GM21528 (cell line): Measurements from ENCODE around the gene GYPC.
"Not testable (repeated sequence)": the region's sequence is repeated elsewhere in the genome, so short reads cannot be mapped to it uniquely, and the experiment has no call there.

Experiments
- ATAC-seq: cut with Tn5 transposase; IDR thresholded peaks from one replicate; pipeline ENCODE4 v1.9.1; 2021; ENCODE audit warnings: mild to moderate bottlenecking, moderate library complexity; ENCODE audit not compliant: unreplicated experiment, low FRiP score

Gene GYPC

DNA sequence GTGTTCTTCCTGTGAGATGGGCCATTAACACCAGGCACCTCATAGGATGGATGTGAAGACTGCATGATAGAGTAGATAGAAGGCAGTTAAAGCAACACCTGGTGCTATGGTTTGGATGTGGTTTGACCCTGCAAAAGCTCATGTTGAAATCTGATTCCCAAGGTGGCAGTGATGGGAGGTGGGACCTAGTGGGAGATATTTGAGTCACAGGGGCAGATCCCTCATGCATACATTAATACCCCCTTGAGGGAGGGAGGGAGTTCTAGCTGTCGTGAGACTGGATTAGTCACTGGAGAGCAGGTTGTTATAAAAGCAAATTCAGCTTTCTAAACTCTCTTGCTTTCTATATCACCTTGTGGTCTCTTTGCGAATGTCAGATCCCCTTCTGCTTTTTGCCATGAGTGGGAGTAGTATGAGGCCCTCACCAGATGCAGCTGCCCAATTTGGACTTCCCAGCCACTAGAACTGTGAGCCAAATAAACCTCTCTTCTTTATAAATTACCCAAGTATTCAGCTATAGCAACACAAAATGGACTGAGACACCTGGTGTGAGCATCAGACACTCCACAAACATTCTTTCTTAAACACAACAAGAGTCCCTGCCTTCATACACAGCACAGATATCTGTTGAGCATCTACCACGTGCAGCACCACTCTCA is 37.1 kb downstream of the GYPC start:
- not testable (repeated sequence) for ATAC-seq

GRCh38 chr2:126696644-126697520 is 40.9 kb downstream of the GYPC start:
- ATAC-seq = no peak

- ATAC-seq = no peak
Measured at GRCh38 chr2:126698376-126698775, 42.4 kb downstream of the GYPC start.

DNA sequence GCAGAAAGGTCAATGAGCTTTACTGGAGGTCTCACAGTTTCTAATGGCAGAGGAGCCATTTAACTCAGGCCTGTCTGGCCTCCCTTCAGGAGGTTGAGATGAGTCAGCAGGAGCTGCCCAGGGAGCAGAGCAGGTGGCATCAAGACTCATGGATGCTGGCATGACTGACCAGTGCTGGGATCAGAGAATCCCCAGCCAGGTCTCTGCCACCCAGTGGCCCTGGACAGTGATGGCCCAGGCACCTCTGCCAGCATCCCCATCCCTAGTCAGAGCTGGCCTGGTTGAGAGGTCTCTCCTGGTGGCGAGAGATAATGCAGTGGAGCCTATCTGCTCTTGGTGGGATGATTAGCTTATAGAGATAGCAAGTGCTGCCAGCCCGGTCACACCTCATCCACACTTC is 43.1 kb downstream of the GYPC start:
- no peak for ATAC-seq

- no peak for ATAC-seq
Measured at GRCh38 chr2:126699716-126700581, 44.0 kb downstream of the GYPC start.

DNA sequence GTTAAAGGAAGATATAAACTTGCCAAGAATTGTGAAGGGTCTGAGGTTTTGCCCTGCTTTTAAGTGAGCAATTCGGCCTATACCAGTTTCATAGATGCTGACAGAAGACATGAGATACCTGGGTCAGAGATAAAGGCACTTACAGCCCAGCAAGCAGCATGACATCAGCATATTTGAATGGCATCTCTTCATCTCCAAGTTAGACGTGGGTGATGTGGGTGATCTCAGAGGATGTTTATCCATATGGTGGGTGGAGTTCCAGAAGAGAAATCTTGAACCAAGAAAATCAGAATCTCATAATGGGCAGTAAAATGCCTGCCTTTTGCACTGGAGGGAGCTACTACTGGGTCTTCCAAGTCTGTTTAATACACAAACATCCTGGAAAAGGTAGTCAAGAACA is 44.7 kb downstream of the GYPC start:
- no peak for ATAC-seq

- ATAC-seq = no peak
Measured at GRCh38 chr2:126703311-126703710, 47.4 kb downstream of the GYPC start.

GRCh38 chr2:126704434-126705160 is 48.6 kb downstream of the GYPC start:
- ATAC-seq = no peak

DNA sequence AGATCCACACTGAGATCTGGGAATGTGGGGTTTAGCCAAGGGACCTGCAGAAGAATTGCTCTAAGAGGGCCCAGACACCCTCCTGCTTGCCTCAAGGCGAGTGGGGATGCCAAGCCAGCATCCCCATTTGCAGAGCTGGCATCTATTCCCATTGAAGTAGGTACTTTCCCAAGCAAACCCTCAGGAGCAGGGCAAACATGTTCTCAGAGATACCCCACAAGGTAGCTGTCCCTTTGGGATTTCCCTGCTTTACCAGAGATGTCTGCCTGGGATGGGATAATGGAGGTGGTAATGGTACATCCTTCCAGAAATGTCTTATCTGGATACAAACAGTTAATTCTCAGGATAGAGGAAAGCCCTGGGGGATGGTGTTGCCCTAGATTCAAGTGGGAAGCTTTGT is 51.2 kb downstream of the GYPC start:
- no peak for ATAC-seq

GRCh38 chr2:126707941-126708340 is 52.0 kb downstream of the GYPC start:
- no peak for ATAC-seq

GRCh38 chr2:126714191-126714965 is 58.4 kb downstream of the GYPC start:
- no peak for ATAC-seq

GRCh38 chr2:126715111-126715510 is 59.2 kb downstream of the GYPC start:
- no peak for ATAC-seq

GRCh38 chr2:126715576-126716406 is 59.8 kb downstream of the GYPC start:
- no peak for ATAC-seq

- ATAC-seq = not testable (repeated sequence)
Measured at GRCh38 chr2:126717277-126717676, 61.3 kb downstream of the GYPC start.

- ATAC-seq = no peak
Measured at GRCh38 chr2:126717928-126718327, 62.0 kb downstream of the GYPC start.

DNA sequence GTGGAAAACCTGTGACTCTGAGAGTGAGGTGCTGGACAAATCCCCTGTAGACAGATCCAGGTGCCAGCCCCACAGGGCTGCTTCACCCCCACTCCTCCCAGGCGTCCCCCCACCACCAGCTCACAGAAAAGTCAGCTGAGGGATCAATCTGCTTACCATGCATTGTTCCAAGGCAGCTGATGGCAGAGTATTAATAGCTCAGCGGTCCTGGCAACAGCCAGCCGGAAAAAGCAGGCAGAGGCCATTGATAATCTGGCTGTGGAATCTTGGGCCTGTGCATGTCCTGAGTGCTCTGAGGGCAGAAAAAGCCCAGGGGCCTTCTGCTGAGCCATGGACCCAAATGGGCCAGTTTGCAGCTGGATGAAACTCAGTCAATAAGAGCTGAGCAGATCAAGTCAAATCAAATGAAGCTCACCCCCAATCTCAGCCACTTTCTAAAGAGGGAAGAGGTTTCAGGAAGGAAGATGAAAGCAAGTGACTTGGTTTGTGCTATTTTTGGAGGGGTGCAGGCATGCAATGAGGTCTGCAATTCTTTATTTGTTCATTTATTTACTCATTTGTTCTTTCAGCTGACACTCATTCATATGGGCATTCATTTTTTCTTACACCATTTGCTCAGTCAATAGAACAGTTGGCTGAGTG is 63.4 kb downstream of the GYPC start:
- no peak for ATAC-seq

- ATAC-seq = no peak
Measured at GRCh38 chr2:126719833-126720351, 63.9 kb downstream of the GYPC start.

DNA sequence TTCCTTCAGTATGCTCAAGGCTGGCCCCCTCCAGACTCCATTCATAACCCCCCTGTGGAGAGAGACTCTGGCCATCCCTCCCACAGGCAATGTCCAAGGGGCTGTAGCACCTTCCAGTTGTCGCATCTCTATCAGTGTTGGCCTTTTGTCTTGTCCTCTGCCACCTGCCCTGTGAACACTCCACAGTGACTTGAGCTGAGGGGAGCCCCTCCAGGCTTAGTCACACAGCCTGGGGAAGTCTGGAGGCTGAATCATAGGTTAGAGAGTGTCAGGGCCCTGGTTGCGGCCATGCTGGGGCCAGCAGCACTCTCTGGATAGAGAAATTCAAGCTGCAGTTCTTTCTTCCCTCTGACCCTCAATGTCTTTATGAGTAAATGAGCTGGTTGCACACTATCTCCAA is 64.7 kb downstream of the GYPC start:
- no peak for ATAC-seq
